Stimulated activated CD8-positive, alpha-beta memory T cell treated with anti-CD3 and anti-CD28 coated beads, Interleukin-2, amount 100 ng/mL, for 1 hour (primary cell): Measurements from ENCODE around the gene ZBTB18.
A peak's percentile ranks its signal among the peaks of the same experiment; 100 is the strongest.

ENCODE experiments used
- DNase-seq, 2 donors: peaks; one replicate each; pipeline ENCODE4 v3.0.0-alpha.2; 2020; ENCODE audit warnings: low read depth in 2 of 2

The ZBTB18 gene

DNA sequence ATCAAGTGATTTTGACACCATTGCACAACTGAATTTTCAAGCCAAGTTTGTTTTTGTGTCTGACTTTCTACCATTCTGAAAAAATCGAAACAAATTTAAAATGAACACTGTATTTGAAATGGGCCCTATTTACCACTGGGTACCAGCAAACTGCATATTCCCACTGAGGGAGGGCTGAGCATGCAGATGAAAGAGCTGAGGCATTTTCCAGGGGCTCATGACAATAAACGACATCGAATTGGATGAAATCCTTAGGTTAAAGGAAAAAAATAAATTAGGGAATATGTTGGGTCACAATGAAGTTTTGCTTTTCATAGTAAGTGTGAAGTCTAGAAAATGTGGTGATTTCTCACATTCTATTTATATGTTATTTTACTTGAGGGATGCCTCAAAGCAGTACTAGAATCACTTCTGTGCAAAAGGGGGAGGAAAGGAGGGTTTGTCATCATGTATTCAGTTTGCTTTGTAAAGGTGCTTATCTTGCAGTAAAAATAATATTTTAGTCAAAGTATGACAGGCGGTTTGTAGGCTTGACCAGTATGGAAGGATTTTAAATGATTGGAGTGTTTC is 11.2 kb downstream of the ZBTB18 start:
- no peak for DNase-seq

GRCh38 chr1:244063498-244063897 is 12.4 kb downstream of the ZBTB18 start:
- DNase-seq = no peak

GRCh38 chr1:244064621-244065020 is 13.5 kb downstream of the ZBTB18 start:
- no peak for DNase-seq

- no peak for DNase-seq
Measured at GRCh38 chr1:244065063-244065793, 14.1 kb downstream of the ZBTB18 start.

DNA sequence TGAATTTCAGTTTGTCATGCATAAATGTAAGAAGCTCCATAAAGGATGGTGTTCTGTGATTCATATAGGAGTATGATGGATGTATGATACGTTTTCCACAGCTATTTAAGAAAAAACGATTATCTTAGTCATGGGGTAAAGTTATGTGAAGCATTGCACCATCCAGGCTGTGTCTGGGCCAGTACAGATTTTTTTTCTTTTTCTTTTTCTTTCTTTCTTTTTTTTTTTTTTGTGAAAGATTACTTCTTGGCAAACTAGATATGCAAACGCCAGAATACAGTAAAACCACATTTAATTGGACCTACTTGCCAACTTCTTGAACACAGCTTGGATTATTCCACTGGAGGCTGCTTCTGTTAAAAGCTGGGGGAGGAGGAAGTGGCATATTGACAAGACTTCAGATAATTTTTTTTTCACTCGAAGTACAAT is 14.9 kb downstream of the ZBTB18 start:
- no peak for DNase-seq

DNA sequence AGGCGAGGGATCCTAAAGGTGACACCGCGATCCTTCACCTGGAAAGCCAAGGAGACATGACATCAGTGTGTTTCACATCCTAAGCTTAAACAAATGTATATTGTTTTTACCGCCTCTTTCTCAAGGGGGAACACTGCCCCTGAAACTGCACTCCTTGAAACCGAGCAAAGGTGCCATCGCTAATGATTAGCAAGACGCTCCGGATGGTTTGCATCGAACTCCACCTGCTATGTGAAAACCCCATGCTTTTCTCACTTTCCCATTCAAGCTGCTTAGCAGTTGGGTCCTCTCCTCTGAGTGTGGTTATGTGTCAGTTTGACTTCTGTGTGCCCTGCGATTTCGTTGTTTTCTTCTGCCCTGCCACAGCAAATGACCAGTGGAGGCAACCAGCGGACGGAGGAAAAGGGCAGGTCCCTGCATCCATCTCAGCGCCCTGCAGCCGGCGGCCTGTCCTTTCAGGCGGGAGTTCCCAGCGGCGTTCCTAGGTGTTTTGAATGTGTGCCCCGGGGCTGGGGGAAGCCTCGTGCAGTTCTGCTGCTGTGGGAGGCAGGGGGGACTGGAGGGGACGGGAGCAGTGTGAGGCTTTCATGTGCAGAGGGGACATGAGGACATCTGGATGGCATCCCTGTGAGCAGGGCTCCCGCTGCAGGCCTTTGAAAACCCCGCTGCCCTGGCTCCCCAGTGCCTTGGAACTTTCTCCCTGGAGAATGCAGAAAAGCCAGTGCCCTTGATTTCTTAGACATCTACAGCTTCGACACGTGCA is 16.1 kb downstream of the ZBTB18 start:
- DNase-seq = no peak

GRCh38 chr1:244067893-244068292 is 16.8 kb downstream of the ZBTB18 start:
- DNase-seq = no peak

DNA sequence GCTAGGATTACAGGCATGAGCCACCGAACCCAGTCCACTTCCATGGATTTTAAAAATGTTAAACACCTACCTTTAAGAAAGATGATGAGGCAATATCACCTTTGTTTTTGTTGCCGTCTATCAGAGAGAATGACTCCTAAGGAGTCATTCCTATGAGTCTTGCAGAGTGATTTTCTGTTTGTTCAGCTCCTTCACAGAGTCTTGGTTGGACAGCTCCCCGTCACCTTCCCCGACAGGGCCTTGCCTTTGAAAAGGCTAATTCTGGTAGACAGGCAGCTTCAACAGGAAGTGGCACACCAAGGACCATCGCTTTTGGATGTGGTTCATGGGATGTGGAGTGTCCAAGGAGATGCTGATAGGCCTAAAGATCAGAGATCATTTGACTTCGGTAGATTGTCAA is 17.5 kb downstream of the ZBTB18 start:
- no peak for DNase-seq

DNA sequence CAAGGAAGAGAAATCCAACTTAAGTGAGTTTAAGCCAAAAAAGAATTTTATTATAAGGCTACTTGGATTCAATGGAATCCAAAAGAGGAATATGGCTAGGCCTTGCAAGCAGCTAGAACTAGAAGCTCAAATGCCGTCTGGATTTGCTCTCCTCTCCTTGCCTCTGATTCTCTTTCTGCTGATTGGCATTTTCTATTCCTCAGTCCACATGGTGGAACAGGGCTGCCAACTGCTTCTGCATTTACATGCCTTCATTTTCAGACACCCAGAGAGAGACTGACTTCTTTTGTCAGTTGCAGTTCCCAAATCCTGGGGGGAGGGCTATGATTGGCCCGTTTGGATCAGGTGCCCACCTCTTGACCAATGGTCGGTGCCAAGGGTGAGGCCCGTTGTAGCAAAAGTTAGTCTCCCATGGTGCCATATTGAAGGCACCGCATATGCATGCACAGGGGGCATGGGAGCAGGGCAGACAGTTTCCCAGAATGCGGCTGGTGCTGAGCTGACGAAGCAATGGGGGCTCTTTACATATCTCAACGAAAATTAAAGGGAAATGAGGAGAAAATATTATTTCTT is 18.3 kb downstream of the ZBTB18 start:
- DNase-seq = no peak

- DNase-seq = peak; percentile 31 to 47
Measured at GRCh38 chr1:244074559-244075171, 23.6 kb downstream of the ZBTB18 start.

DNA sequence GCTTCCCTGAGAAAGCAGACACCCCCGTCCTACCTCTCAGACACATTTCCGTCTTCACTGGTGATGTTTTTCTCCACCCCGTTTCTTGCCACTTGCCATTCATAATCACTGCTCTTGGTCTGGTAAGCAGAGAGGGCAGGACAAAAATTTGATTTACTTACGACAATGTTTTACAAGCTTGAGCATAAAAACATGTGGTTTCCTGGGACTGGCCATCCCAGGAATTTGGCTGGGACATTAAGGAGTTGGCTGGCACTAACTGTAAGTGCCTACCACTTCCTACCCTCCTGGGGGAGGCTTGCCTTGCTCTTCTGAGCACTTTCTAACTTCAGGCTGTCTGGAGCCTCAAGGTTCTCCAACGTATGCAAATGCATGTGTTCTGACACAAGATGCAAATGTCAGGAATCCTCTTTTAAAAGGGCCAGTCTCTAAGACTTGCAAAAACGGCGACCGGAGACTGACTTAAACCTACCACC is 24.2 kb downstream of the ZBTB18 start:
- no peak for DNase-seq

DNA sequence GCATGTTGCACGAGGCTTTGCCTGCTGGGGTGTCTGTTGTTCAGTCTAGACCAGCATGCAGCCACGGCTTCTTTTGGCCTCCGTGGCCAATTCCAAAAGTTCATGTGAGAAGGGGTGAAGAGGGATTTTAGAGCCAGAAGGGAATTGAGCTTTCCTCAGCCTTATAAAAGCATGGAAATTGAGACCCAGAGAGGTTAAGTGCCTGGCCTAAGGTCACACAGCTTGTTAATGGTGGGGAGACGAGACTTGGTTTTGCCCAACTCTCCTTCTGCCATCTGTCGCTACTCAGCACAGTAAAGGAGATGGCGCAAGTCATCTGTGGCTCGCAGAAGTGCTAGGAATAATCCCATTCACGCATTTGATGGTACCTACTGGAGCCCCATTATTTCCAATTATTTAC is 25.7 kb downstream of the ZBTB18 start:
- DNase-seq = no peak

- no peak for DNase-seq
Measured at GRCh38 chr1:244077473-244078220, 26.6 kb downstream of the ZBTB18 start.

DNA sequence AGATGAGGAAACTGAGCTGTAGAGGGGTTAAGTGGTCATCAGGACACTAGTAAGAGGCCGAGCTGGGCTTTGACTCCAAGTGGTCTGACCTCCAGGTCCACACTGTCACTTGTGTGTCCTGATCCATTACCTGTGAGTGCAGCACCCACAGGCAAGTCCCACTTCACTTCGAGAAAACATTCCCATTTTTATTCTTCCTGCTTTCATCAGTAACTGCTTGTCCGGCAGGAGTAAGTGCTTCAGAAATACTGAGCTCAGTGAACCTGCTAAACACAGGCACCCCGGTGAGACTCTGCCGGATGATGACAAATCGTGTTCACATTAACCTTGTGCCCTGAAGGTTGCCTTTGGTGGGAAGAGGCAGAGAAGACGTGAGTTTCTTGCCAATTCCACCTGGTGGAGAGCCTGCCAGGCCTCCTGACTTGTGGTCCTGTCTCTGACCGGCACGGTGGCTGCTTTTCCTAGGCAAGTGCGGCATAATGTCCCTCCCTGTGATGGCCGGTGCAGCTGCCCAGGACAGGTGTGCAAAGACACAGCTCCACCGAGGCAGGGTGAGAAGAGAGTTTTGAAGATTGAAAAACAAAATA is 29.4 kb downstream of the ZBTB18 start:
- DNase-seq = no peak

- no peak for DNase-seq
Measured at GRCh38 chr1:244082969-244083368, 31.9 kb downstream of the ZBTB18 start.

GRCh38 chr1:244083383-244083943 is 32.4 kb downstream of the ZBTB18 start:
- DNase-seq = no peak

- no peak for DNase-seq
Measured at GRCh38 chr1:244084763-244085162, 33.7 kb downstream of the ZBTB18 start.

- DNase-seq = no peak
Measured at GRCh38 chr1:244085891-244086290, 34.8 kb downstream of the ZBTB18 start.

DNA sequence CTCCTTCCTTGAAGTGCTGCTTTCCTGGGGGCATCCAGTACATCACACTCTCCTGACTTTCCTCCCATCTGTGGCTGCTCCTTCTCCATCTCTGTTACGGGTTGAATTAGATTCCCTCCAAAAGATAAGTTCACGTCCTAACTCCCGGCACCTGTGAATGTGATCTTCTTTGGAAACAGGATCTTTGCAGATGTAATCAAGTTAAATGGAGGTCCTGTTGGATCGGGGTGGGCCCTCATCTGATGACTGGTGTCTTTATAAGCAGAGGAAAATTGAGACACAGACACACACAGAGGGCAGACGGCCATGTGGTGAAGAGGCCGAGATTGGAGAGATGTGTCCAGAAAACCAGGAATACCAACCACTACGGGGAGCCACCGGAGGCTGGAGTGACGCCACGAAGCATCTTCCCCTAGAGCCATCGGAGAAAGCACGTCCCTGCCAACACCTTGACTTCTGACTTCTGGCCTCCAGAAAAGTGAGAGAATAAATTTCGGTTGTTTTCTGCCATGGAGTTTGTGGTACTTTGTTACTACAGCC is 36.0 kb downstream of the ZBTB18 start:
- no peak for DNase-seq

- DNase-seq = no peak
Measured at GRCh38 chr1:244087611-244088010, 36.5 kb downstream of the ZBTB18 start.
